SK-N-SH (cell line): ENCODE data around the gene RPL21. TPM values are rescaled to one million over a fixed set of nuclear protein-coding genes. Genes with fewer than 3 reads are reported as not detected.

ENCODE experiments used
- CTCF ChIA-PET: fragments of 300-600, 350-600 bp; formaldehyde crosslinking; extraction: SDS; loops from one replicate; lab custom pipeline; 2021; lab: Yijun Ruan, JAX
- POLR2A ChIA-PET: fragments of 350-600 bp; sonication (Branson Sonifier 250); formaldehyde crosslinking; extraction: SDS; loops from one replicate; lab custom pipeline; 2020; ENCODE audit warnings: antibody characterized with exemption, inconsistent platforms; lab: Yijun Ruan, JAX
- DNase-seq: peaks from one replicate; pipeline ENCODE4 v3.0.0; 2012
- H2AFZ ChIP-seq: fragments of 200-600 bp; sonication (generic); 2 replicates; pipeline ENCODE4 v1.8.1; 2016; ENCODE audit warnings: antibody characterized with exemption, mild to moderate bottlenecking, low read depth
- H3F3A ChIP-seq: fragments of 200-600 bp; sonication (generic); replicated peaks from 2 replicates; pipeline ENCODE3; 2016; ENCODE audit warnings: antibody characterized with exemption, mild to moderate bottlenecking; ENCODE audit not compliant: insufficient read depth
- H3K27ac ChIP-seq, 2 experiments: fragments of 200-500 bp in 1 of 2; fragments of 200-600 bp in 1 of 2; sonication (Bioruptor generic) in 1 of 2; sonication (generic), shearing (Covaris generic) in 1 of 2; 2 replicates each; pipeline versions ENCODE4 v1.5.1 to v1.6.1; 2014 to 2016; ENCODE audit warnings: low read depth in 2 of 2, inconsistent platforms in 1 of 2, low read length in 1 of 2, mild to moderate bottlenecking in 1 of 2, mixed read lengths in 1 of 2
- H3K27me3 ChIP-seq: fragments of 200-600 bp; sonication (generic), shearing (Covaris generic); 2 replicates; pipeline ENCODE4 v1.6.1; 2016; ENCODE audit warnings: mixed run types; ENCODE audit not compliant: insufficient read depth
- H3K36me3 ChIP-seq, 2 experiments: fragments of 200-500 bp in 1 of 2; fragments of 200-600 bp in 1 of 2; sonication (Bioruptor generic) in 1 of 2; sonication (generic) in 1 of 2; replicated peaks in 1 of 2; 2 replicates each; pipeline versions ENCODE3 to v1.5.1; 2014 to 2016; ENCODE audit warnings: low read length in 1 of 2, mild to moderate bottlenecking in 1 of 2; ENCODE audit not compliant: insufficient read depth in 2 of 2, control insufficient read depth in 1 of 2
- H3K4me1 ChIP-seq, 2 experiments: fragments of 200-500 bp in 1 of 2; fragments of 200-600 bp in 1 of 2; sonication (Bioruptor generic) in 1 of 2; sonication (generic), shearing (Covaris generic) in 1 of 2; 2 replicates each; pipeline versions ENCODE4 v1.5.1 to v1.6.1; 2014 to 2016; ENCODE audit warnings: low read depth in 1 of 2, low read length in 1 of 2, mixed run types in 1 of 2; ENCODE audit not compliant: insufficient read depth in 2 of 2, control insufficient read depth in 1 of 2
- H3K4me2 ChIP-seq: fragments of 200-600 bp; sonication (generic), shearing (Covaris generic); 2 replicates; pipeline ENCODE4 v1.6.1; 2017; ENCODE audit warnings: mixed run types
- H3K4me3 ChIP-seq, 2 experiments: fragments of 200-500 bp in 1 of 2; fragments of 200-600 bp in 1 of 2; sonication (Bioruptor generic) in 1 of 2; sonication (generic), shearing (Covaris generic) in 1 of 2; 2 replicates each; pipeline versions ENCODE4 v1.5.1 to v1.8.1; 2014 to 2016; ENCODE audit warnings: low read depth in 2 of 2, inconsistent platforms in 1 of 2, low read length in 1 of 2, mild to moderate bottlenecking in 1 of 2, mixed read lengths in 1 of 2, moderate library complexity in 1 of 2
- H3K79me2 ChIP-seq: fragments of 200-600 bp; sonication (generic); 2 replicates; pipeline ENCODE4 v1.8.1; 2017; ENCODE audit warnings: mild to moderate bottlenecking; ENCODE audit not compliant: insufficient read depth
- H3K9ac ChIP-seq: fragments of 200-600 bp; sonication (generic); 2 replicates; pipeline ENCODE4 v1.6.1; 2017; ENCODE audit warnings: mixed run types
- H3K9me2 ChIP-seq: fragments of 200-600 bp; sonication (generic); 2 replicates; pipeline ENCODE4 v1.6.1; 2017; ENCODE audit warnings: mixed run types
- H3K9me3 ChIP-seq: fragments of 200-600 bp; sonication (generic); 2 replicates; pipeline ENCODE4 v1.6.1; 2017; ENCODE audit warnings: mixed run types, mild to moderate bottlenecking, moderate library complexity
- H4K20me1 ChIP-seq: fragments of 200-600 bp; sonication (generic); 2 replicates; pipeline ENCODE4 v1.6.1; 2017; ENCODE audit warnings: mild to moderate bottlenecking, mixed run types; ENCODE audit not compliant: insufficient read depth
- CTCF ChIP-seq: fragments of 200-600 bp; sonication (generic); IDR thresholded peaks from 2 replicates; pipeline ENCODE4 v1.6.1; 2017; ENCODE audit warnings: antibody characterized with exemption, mild to moderate bottlenecking, moderate library complexity
- ELF1 ChIP-seq: IDR thresholded peaks from 2 replicates; pipeline ENCODE4 v1.4.0; 2012
- FOXJ3 ChIP-seq: sonication (generic); formaldehyde crosslinking; IDR thresholded peaks from 2 replicates; pipeline ENCODE4 v1.5.1; 2020; ENCODE audit warnings: mild to moderate bottlenecking, missing genetic modification reagents
- FOXM1 ChIP-seq: IDR thresholded peaks from 2 replicates; pipeline ENCODE4 v1.4.0; 2012; ENCODE audit warnings: low read depth, mild to moderate bottlenecking
- GATA2 ChIP-seq: sonication (generic); formaldehyde crosslinking; IDR thresholded peaks from 2 replicates; pipeline ENCODE4 v1.5.0; 2020; ENCODE audit warnings: mild to moderate bottlenecking, missing genetic modification reagents
- MEF2A ChIP-seq: IDR thresholded peaks from 2 replicates; pipeline ENCODE4 v1.4.0; 2012; ENCODE audit warnings: low read depth, borderline replicate concordance
- NFIC ChIP-seq: IDR thresholded peaks from 2 replicates; pipeline ENCODE4 v1.4.0; 2012; ENCODE audit warnings: borderline replicate concordance
- NRF1 ChIP-seq: IDR thresholded peaks from 2 replicates; pipeline ENCODE4 v1.6.1; 2012; ENCODE audit warnings: low read depth, mild to moderate bottlenecking, low read length
- RAD21 ChIP-seq: IDR thresholded peaks from 2 replicates; pipeline ENCODE4 v1.6.1; 2012; ENCODE audit warnings: mild to moderate bottlenecking, low read length
- RXRA ChIP-seq: IDR thresholded peaks from 2 replicates; pipeline ENCODE4 v1.4.0; 2012; ENCODE audit warnings: low read depth, mild to moderate bottlenecking, borderline replicate concordance
- SMC3 ChIP-seq: IDR thresholded peaks from 2 replicates; pipeline ENCODE4 v1.6.1; 2012; ENCODE audit warnings: low read depth, low read length, improper control_type of control experiment
- TAF1 ChIP-seq: IDR thresholded peaks from 2 replicates; pipeline ENCODE4 v1.6.1; 2012; ENCODE audit warnings: low read depth, mild to moderate bottlenecking, low read length, moderate library complexity, borderline replicate concordance
- TCF12 ChIP-seq: IDR thresholded peaks from 2 replicates; pipeline ENCODE4 v1.4.0; 2012
- TEAD4 ChIP-seq: IDR thresholded peaks from 2 replicates; pipeline ENCODE4 v1.4.0; 2012; ENCODE audit warnings: mild to moderate bottlenecking, borderline replicate concordance; ENCODE audit not compliant: insufficient read depth
- USF1 ChIP-seq: IDR thresholded peaks from 2 replicates; pipeline ENCODE4 v1.4.0; 2012; ENCODE audit warnings: low read depth, borderline replicate concordance
- YY1 ChIP-seq: IDR thresholded peaks from 2 replicates; pipeline ENCODE4 v1.4.0; 2012; ENCODE audit warnings: low read depth, mild to moderate bottlenecking
- WGBS: methylation state at CpG from one replicate; pipeline ENCODE4 v1.1.6; 2017; ENCODE audit warnings: low lambda C conversion rate; 5-methylcytosine and 5-hydroxymethylcytosine counted together
- polyA plus RNA-seq, 3 experiments: library from polyadenylated mRNA; depleted of rRNA; stranded (reverse); fragments of >200 nt; gene quantifications; 2 replicates each; pipeline ENCODE4 v1.2.3, GENCODE V29; 2012

The RPL21 gene
- polyA plus RNA-seq, 1 of the 3 experiments (the other 2 are of a cell fraction): 1,261 TPM

GRCh38 chr13:27203854-27204253 lies 47.5 kb upstream of the RPL21 start:
- Histone ChIP-seq H3K27ac (no peak overlapping the region), H3K36me3 (no peaks in the 10 kb centered on the region), H3K4me2 (no peak overlapping the region), H3K79me2 (no peaks in the 10 kb centered on the region), H3K4me3 (no peak overlapping the region), H3K9me2 (no peaks in the 10 kb centered on the region), H3K4me1 (no peaks in the 10 kb centered on the region), H3F3A (no peaks in the 10 kb centered on the region), H2AFZ (no peak overlapping the region), H3K27me3 (no peaks in the 10 kb centered on the region)
- POLR2A ChIA-PET: no interaction called here
- 31% methylated on average over 3 of the region's 3 CpGs for WGBS
- no peak for DNase-seq
- TF ChIP-seq CTCF (peak; percentile 46), MEF2A (no peak), RAD21 (peak; percentile 49), GATA2 (CRISPR knock-in tag) (no peak), SMC3 (peak; percentile 39), TCF12 (no peak)
- TF ChIP-seq, all 33 proteins: peak for 3
- no peak overlapping the region for H3K9ac ChIP-seq
- CTCF ChIA-PET: interaction anchor here (1.1 to 1.3 kb wide), 2 partner anchors 144 to 218 kb away, joined by 3 to 4 read pairs; no protein-coding TSS in a partner anchor
- no peaks in the 10 kb centered on the region for H4K20me1 ChIP-seq
- H3K9me3 ChIP-seq: no peaks in the 10 kb centered on the region

- Histone ChIP-seq H3K27ac (no peak overlapping the region), H3K36me3 (no peaks in the 10 kb centered on the region), H3K4me1 (no peaks in the 10 kb centered on the region), H3K4me2 (no peak overlapping the region), H4K20me1 (no peaks in the 10 kb centered on the region), H3K9me2 (no peaks in the 10 kb centered on the region), H3F3A (no peaks in the 10 kb centered on the region), H2AFZ (no peak overlapping the region), H3K9ac (no peak overlapping the region), H3K4me3 (no peak overlapping the region), H3K9me3 (no peaks in the 10 kb centered on the region), H3K79me2 (no peaks in the 10 kb centered on the region), H3K27me3 (no peaks in the 10 kb centered on the region)
- TF ChIP-seq USF1 (no peak), YY1 (no peak), RAD21 (no peak), NFIC (no peak), NRF1 (no peak), ELF1 (no peak), RXRA (no peak)
- 100% methylated on average over 1 of the region's 1 CpG for WGBS
- CTCF ChIA-PET: no interaction called here
- DNase-seq: no peak
- POLR2A ChIA-PET: no interaction called here
Observed at GRCh38 chr13:27208514-27208913, 42.8 kb upstream of the RPL21 start.

- WGBS: 92% methylated on average over 1 of the region's 1 CpG
- Histone ChIP-seq H3K4me3 (peak overlapping the region in 1 of 2 experiments; percentile 6; a peak in 1 of 4 replicates), H2AFZ (no peak overlapping the region), H3K79me2 (no peaks in the 10 kb centered on the region), H3K27me3 (no peaks in the 10 kb centered on the region), H4K20me1 (no peaks in the 10 kb centered on the region), H3K4me1 (no peaks in the 10 kb centered on the region), H3K36me3 (no peaks in the 10 kb centered on the region), H3K4me2 (no peak overlapping the region), H3K9ac (no peak overlapping the region), H3K9me2 (no peaks in the 10 kb centered on the region), H3F3A (no peaks in the 10 kb centered on the region), H3K27ac (no peak overlapping the region), H3K9me3 (no peaks in the 10 kb centered on the region)
- ChIA-PET CTCF (no interaction called here), POLR2A (no interaction called here)
- DNase-seq: no peak
- no peak for TF ChIP-seq FOXJ3 (CRISPR knock-in tag)
- TF ChIP-seq MEF2A: no peak
- no peak for TF ChIP-seq RXRA
- TF ChIP-seq TAF1: no peak
- no peak for TF ChIP-seq NRF1
- TF ChIP-seq ELF1: no peak
- TF ChIP-seq TEAD4: no peak
- no peak for TF ChIP-seq FOXM1
- TF ChIP-seq TCF12: no peak
Observed at GRCh38 chr13:27211271-27211670, 40.1 kb upstream of the RPL21 start.
